ENCODE results near the gene EEF2KMT. TPM values are rescaled to one million over a fixed set of nuclear protein-coding genes. Genes with fewer than 3 reads are reported as not detected.
"Not testable (repeated sequence)": the region's sequence is repeated elsewhere in the genome, so short reads cannot be mapped to it uniquely, and the experiment has no call there.

EEF2KMT gene
- total and polyA plus RNA-seq, 9 of the 15 experiments (the other 6 are each of a cell fraction or from before 2014, with no cell fraction given): 4.2 to 22.7 (median 12.8) TPM

DNA sequence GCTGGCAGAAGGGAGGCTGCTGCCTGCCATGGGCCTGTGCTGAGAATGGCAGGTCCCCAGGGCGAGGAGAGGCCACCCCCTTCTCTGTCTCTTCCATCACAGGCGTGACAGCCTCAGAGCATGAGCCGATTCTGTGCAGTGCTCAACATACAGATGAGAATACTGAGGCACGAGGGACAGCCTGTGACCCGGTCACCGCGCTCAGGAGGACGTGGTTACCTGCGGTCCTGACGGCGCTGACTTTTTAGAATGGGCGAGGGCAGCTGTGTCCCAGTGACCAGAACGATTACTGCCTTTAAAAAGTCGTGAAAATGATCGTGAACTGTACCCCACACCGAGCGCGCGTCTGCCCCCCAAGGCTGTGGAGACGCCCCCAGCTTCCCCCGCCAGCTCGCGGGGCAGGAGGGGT, 530 bp downstream of the EEF2KMT start:
- CTCF ChIA-PET (ENCODE audit: low intra/inter-chr PET ratio); H3K9me1 ChIP-seq (ENCODE audit: control insufficient read depth, insufficient read depth, low read length); H3K27me3 ChIP-seq (ENCODE audit: control insufficient read depth in 2 of 2, insufficient read depth in 2 of 2, low read length in 2 of 2); H3K79me2 ChIP-seq (ENCODE audit: control insufficient read depth, insufficient read depth, low read length); H3K4me1 ChIP-seq (replicated peaks in 1 of 2; ENCODE audit: control insufficient read depth in 2 of 2, insufficient read depth in 2 of 2, low read length in 2 of 2); H3K9me3 ChIP-seq (replicated peaks; ENCODE audit: control insufficient read depth, insufficient read depth, low read depth, low read length); H3K36me3 ChIP-seq (ENCODE audit: control insufficient read depth, insufficient read depth, low read length); in situ Hi-C loops (cut with MboI); POLR2A ChIA-PET; H4K20me1 ChIP-seq (replicated peaks; ENCODE audit: control insufficient read depth, insufficient read depth, low read length); FAIRE-seq; intact Hi-C loops (cut with micrococcal nuclease); ATAC-seq: not testable (repeated sequence)
- peak in 2 of 4 experiments; percentile 19 to 43 for DNase-seq (ENCODE audit: extremely low read depth in 1 of 4, low spot score in 3 of 4)
- Histone ChIP-seq H3K4me2 (ENCODE audit: insufficient read depth, low read length) (peak overlapping the region; percentile 83), H3K9ac (ENCODE audit: insufficient read depth in 1 of 2, low read depth in 2 of 2, low read length in 2 of 2) (peak overlapping the region; percentile 71 to 95), H3K4me3 (peak overlapping the region; percentile 66), H2AFZ (ENCODE audit: low read depth, low read length) (peak overlapping the region; percentile 80), H3K27ac (ENCODE audit: extremely low read depth, low read depth, low read length) (peak overlapping the region; percentile 74)
- TSS peak; percentile 71 for BruUV-seq (replicated peaks)
- peak; percentile 51; the same call in 1 of the 2 replicates for TF ChIP-seq GTF2E2 (tag; IDR thresholded peaks at IDR 0.05)
- TF ChIP-seq MAX (CRISPR knock-in tag; IDR thresholded peaks at IDR 0.05): 0 out of 2 replicates have a peak, but pooled peaks have one; percentile 6
- TF ChIP-seq MXI1 (IDR thresholded peaks at IDR 0.05; ENCODE audit: low read depth, low read length): 0 out of 2 replicates have a peak, but pooled peaks have one; percentile 3
- WGBS (ENCODE audit: insufficient coverage, low coverage, missing lambda C conversion rate): 0% methylated on average over 8 of the region's 23 CpGs

GRCh38 chr16:5096437-5097060, 1.0 kb downstream of the EEF2KMT start:
- H3K79me2 ChIP-seq (ENCODE audit: control insufficient read depth, insufficient read depth, low read length); in situ Hi-C loops (cut with MboI); DNase-seq (ENCODE audit: extremely low read depth in 1 of 4, low spot score in 3 of 4); ATAC-seq; H3K9me3 ChIP-seq (replicated peaks; ENCODE audit: control insufficient read depth, insufficient read depth, low read depth, low read length); BruUV-seq (replicated peaks); H4K20me1 ChIP-seq (replicated peaks; ENCODE audit: control insufficient read depth, insufficient read depth, low read length); H2AFZ ChIP-seq (ENCODE audit: low read depth, low read length); H3K4me1 ChIP-seq (replicated peaks in 1 of 2; ENCODE audit: control insufficient read depth in 2 of 2, insufficient read depth in 2 of 2, low read length in 2 of 2); H3K27me3 ChIP-seq (ENCODE audit: control insufficient read depth in 2 of 2, insufficient read depth in 2 of 2, low read length in 2 of 2); H3K36me3 ChIP-seq (ENCODE audit: control insufficient read depth, insufficient read depth, low read length); FAIRE-seq; H3K9me1 ChIP-seq (ENCODE audit: control insufficient read depth, insufficient read depth, low read length); POLR2A ChIA-PET; intact Hi-C loops (cut with micrococcal nuclease); CTCF ChIA-PET (ENCODE audit: low intra/inter-chr PET ratio): not testable (repeated sequence)
- Histone ChIP-seq H3K9ac (ENCODE audit: insufficient read depth in 1 of 2, low read depth in 2 of 2, low read length in 2 of 2) (peak overlapping the region; percentile 71 to 95), H3K4me2 (ENCODE audit: insufficient read depth, low read length) (peak overlapping the region; percentile 83), H3K27ac (ENCODE audit: extremely low read depth, low read depth, low read length) (peak overlapping the region; percentile 74; the same call in 1 of the 3 replicates), H3K4me3 (peak overlapping the region; percentile 66)
- TF ChIP-seq CEBPB (tag; IDR thresholded peaks at IDR 0.05): 0 out of 2 replicates have a peak, but pooled peaks have one; percentile 8
- 14% methylated on average over 5 of the region's 7 CpGs for WGBS (ENCODE audit: insufficient coverage, low coverage, missing lambda C conversion rate)

DNA sequence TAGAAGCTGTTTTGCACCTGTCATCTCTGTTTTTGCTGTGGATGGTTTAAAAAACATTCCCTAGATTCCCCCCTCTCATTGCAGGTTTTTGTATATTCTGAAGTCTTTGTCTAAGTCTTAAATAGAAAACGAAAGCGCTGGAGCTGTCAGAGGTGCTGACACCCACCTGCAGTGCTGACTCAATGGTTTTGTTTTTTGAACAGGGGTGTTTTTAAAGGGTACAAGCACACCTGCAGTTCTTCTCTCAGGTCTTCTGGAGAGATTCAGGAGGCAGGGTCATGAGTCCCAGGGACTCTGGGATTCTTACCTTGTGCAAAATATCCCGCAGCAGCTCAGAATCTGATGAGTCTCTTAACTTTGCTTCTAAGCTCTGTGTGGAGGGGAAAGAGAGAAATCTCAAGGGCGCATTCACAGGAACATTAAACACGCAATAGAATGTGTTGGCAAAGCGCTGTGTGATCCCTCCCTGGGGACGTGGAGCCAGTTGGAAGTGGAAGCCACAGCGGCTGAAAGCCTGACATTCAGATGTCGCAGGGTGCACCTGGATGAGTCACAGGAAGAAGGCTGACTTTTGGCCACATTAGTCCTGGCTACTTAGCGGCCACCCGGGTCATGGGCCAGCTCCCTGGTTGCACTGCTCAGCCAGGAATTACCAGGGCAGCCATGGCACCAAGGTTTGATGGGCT, 2.3 kb downstream of the EEF2KMT start:
- CTCF ChIA-PET (ENCODE audit: low intra/inter-chr PET ratio); H3K4me2 ChIP-seq (ENCODE audit: insufficient read depth, low read length): not testable (repeated sequence)

More for the DNA sequence above, 2.3 kb downstream of the EEF2KMT start:
- H3K79me2 ChIP-seq (ENCODE audit: control insufficient read depth, insufficient read depth, low read length); POLR2A ChIA-PET; intact Hi-C loops (cut with micrococcal nuclease); H3K27ac ChIP-seq (ENCODE audit: extremely low read depth, low read depth, low read length); H3K4me1 ChIP-seq (replicated peaks in 1 of 2; ENCODE audit: control insufficient read depth in 2 of 2, insufficient read depth in 2 of 2, low read length in 2 of 2); H3K9ac ChIP-seq (ENCODE audit: insufficient read depth in 1 of 2, low read depth in 2 of 2, low read length in 2 of 2); BruUV-seq (replicated peaks); ATAC-seq; H3K4me3 ChIP-seq; H3K27me3 ChIP-seq (ENCODE audit: control insufficient read depth in 2 of 2, insufficient read depth in 2 of 2, low read length in 2 of 2); H4K20me1 ChIP-seq (replicated peaks; ENCODE audit: control insufficient read depth, insufficient read depth, low read length); H3K9me1 ChIP-seq (ENCODE audit: control insufficient read depth, insufficient read depth, low read length); in situ Hi-C loops (cut with MboI); H3K36me3 ChIP-seq (ENCODE audit: control insufficient read depth, insufficient read depth, low read length); DNase-seq (ENCODE audit: extremely low read depth in 1 of 4, low spot score in 3 of 4); H2AFZ ChIP-seq (ENCODE audit: low read depth, low read length); FAIRE-seq; H3K9me3 ChIP-seq (replicated peaks; ENCODE audit: control insufficient read depth, insufficient read depth, low read depth, low read length): not testable (repeated sequence)
- WGBS (ENCODE audit: insufficient coverage, low coverage, missing lambda C conversion rate): 65% methylated on average over 10 of the region's 11 CpGs

All from K562 (cell line).